IMR-90 (cell line): ENCODE results near the gene GABRP. TPM values are rescaled to one million over a fixed set of nuclear protein-coding genes. Genes with fewer than 3 reads are reported as not detected.
"Not testable (repeated sequence)": the region's sequence is repeated elsewhere in the genome, so short reads cannot be mapped to it uniquely, and the experiment has no call there.

Experiments used
- ATAC-seq: fragments of 200-7000 bp; cut with Tn5 transposase; 2 replicates; pipeline ENCODE4 v1.9.1; 2020; ENCODE audit warnings: low read depth, mild to moderate bottlenecking, moderate library complexity
- BruUV-seq: library from RNA; stranded (reverse); fragments of 400-500 nt; replicated peaks from 2 replicates; lab custom pipeline; 2021; lab: Mats Ljungman, UMichigan
- CTCF ChIA-PET: fragments of 300-600 bp; formaldehyde crosslinking; extraction: SDS; loops from one replicate; lab custom pipeline; 2021; ENCODE audit warnings: antibody characterized with exemption; lab: Yijun Ruan, JAX
- POLR2A ChIA-PET: fragments of 300-600 bp; sonication (Branson Sonifier 250); formaldehyde crosslinking; loops from one replicate; lab custom pipeline; 2022; ENCODE audit warnings: antibody characterized with exemption; ENCODE audit not compliant: unreplicated experiment; lab: Charles Lee
- DNase-seq: peaks from one replicate; pipeline ENCODE4 v3.0.0; 2013
- H2AFZ ChIP-seq: replicated peaks from 2 replicates; pipeline ENCODE3; 2013; ENCODE audit warnings: low read length, mild to moderate bottlenecking; ENCODE audit not compliant: poor library complexity
- H2AK5ac ChIP-seq: 2 replicates; pipeline ENCODE4 v1.6.1; 2013; ENCODE audit warnings: low read depth, low read length, inconsistent platforms
- H2AK9ac ChIP-seq: replicated peaks from 2 replicates; pipeline ENCODE3; 2013; ENCODE audit warnings: mild to moderate bottlenecking, low read depth, low read length, moderate library complexity; ENCODE audit not compliant: poor library complexity
- H2BK120ac ChIP-seq: 2 replicates; pipeline ENCODE4 v1.6.1; 2013; ENCODE audit warnings: low read depth, low read length, inconsistent platforms
- H2BK15ac ChIP-seq: 3 replicates; pipeline ENCODE4 v1.6.1; 2013; ENCODE audit warnings: low read depth, low read length, inconsistent platforms
- H2BK20ac ChIP-seq: 2 replicates; pipeline ENCODE4 v1.6.1; 2013; ENCODE audit warnings: low read depth, mild to moderate bottlenecking, inconsistent platforms, low read length, moderate library complexity
- H2BK5ac ChIP-seq: 2 replicates; pipeline ENCODE4 v1.6.1; 2013; ENCODE audit warnings: mild to moderate bottlenecking, low read depth, low read length, inconsistent platforms; ENCODE audit not compliant: poor library complexity, severe bottlenecking
- H3K14ac ChIP-seq: replicated peaks from 2 replicates; pipeline ENCODE4 v1.6.1; 2013; ENCODE audit warnings: low read depth, low read length, inconsistent platforms
- H3K18ac ChIP-seq: 2 replicates; pipeline ENCODE4 v1.6.1; 2013; ENCODE audit warnings: low read depth, low read length, control low read depth
- H3K23ac ChIP-seq: 2 replicates; pipeline ENCODE4 v1.6.1; 2013; ENCODE audit warnings: low read depth, low read length, inconsistent platforms
- H3K27ac ChIP-seq: 2 replicates; pipeline ENCODE4 v1.5.1; 2013; ENCODE audit warnings: mild to moderate bottlenecking, control low read depth, low read length; ENCODE audit not compliant: insufficient read depth
- H3K27me3 ChIP-seq: 2 replicates; pipeline ENCODE4 v1.6.1; 2013; ENCODE audit warnings: low read length; ENCODE audit not compliant: control insufficient read depth, insufficient read depth
- H3K36me3 ChIP-seq: 2 replicates; pipeline ENCODE4 v1.6.1; 2013; ENCODE audit warnings: low read length, mixed read lengths; ENCODE audit not compliant: control insufficient read depth, insufficient read depth
- H3K4ac ChIP-seq: 2 replicates; pipeline ENCODE4 v1.6.1; 2013; ENCODE audit warnings: low read depth, low read length, inconsistent platforms
- H3K4me1 ChIP-seq: 2 replicates; pipeline ENCODE4 v1.6.1; 2013; ENCODE audit warnings: low read length, mixed read lengths; ENCODE audit not compliant: control insufficient read depth, insufficient read depth
- H3K4me2 ChIP-seq: 2 replicates; pipeline ENCODE4 v1.6.1; 2013; ENCODE audit warnings: low read depth, mild to moderate bottlenecking, control low read depth, low read length, moderate library complexity
- H3K4me3 ChIP-seq: 2 replicates; pipeline ENCODE4 v1.5.1; 2013; ENCODE audit warnings: low read depth, mild to moderate bottlenecking, control low read depth, low read length, moderate library complexity; ENCODE audit not compliant: insufficient read depth
- H3K56ac ChIP-seq: 2 replicates; pipeline ENCODE4 v1.6.1; 2013; ENCODE audit warnings: low read length, inconsistent platforms; ENCODE audit not compliant: insufficient read depth; ENCODE audit errors: extremely low read depth
- H3K79me1 ChIP-seq, 2 experiments: 2 replicates each; pipeline ENCODE4 v1.6.1; 2013; ENCODE audit warnings: low read length in 2 of 2, inconsistent platforms in 1 of 2, low read depth in 1 of 2
- H3K9ac ChIP-seq: 2 replicates; pipeline ENCODE4 v1.6.1; 2013; ENCODE audit warnings: low read depth, low read length, control low read depth
- H3K9me1 ChIP-seq: 2 replicates; pipeline ENCODE4 v1.6.1; 2013; ENCODE audit warnings: low read length, inconsistent platforms; ENCODE audit not compliant: insufficient read depth
- H3K9me3 ChIP-seq: 2 replicates; pipeline ENCODE4 v1.6.1; 2013; ENCODE audit warnings: low read length; ENCODE audit not compliant: control insufficient read depth, insufficient read depth
- H4K20me1 ChIP-seq: 2 replicates; pipeline ENCODE4 v1.6.1; 2013; ENCODE audit warnings: low read length, inconsistent platforms; ENCODE audit not compliant: insufficient read depth
- H4K5ac ChIP-seq: 2 replicates; pipeline ENCODE4 v1.6.1; 2013; ENCODE audit warnings: mild to moderate bottlenecking, low read depth, low read length, control low read depth
- H4K8ac ChIP-seq, 2 experiments: 2 replicates each; pipeline ENCODE4 v1.6.1; 2013; ENCODE audit warnings: low read depth in 2 of 2, low read length in 2 of 2, control low read depth in 1 of 2, inconsistent platforms in 1 of 2
- H4K91ac ChIP-seq: 2 replicates; pipeline ENCODE4 v1.6.1; 2013; ENCODE audit warnings: low read depth, low read length, inconsistent platforms; ENCODE audit not compliant: insufficient read depth
- WGBS, 2 experiments: methylation state at CpG; one replicate each; pipeline versions ENCODE4 v1.1.5 to v1.1.7; 2013; ENCODE audit warnings: missing lambda C conversion rate in 2 of 2; ENCODE audit not compliant: insufficient read length in 1 of 2; ENCODE audit errors: extremely low coverage in 2 of 2; 5-methylcytosine and 5-hydroxymethylcytosine counted together
- dilution Hi-C: fragments of 300-500 bp; cut with HindIII; formaldehyde crosslinking; loops from one replicate; pipeline ENCODE4 v1.14.3; 2018; ENCODE audit warnings: low sequenced_read_pairs; ENCODE audit not compliant: unreplicated experiment
- in situ Hi-C: fragments of 300-500 bp; cut with MboI; formaldehyde crosslinking; loops from 3 replicates; pipeline ENCODE4 v1.14.3; 2019; ENCODE audit warnings: low sequenced_read_pairs, inconsistent platforms, mixed read lengths
- intact Hi-C: fragments of 100-400 bp; cut with micrococcal nuclease; formaldehyde crosslinking; loops from 2 replicates; pipeline ENCODE4 v1.10.0; 2022
- polyA plus RNA-seq, 3 experiments: library from polyadenylated mRNA; depleted of rRNA; stranded (reverse); fragments of >200 nt; gene quantifications; 2 replicates each; pipeline ENCODE4 v1.2.3, GENCODE V29; 2012; ENCODE audit warnings: low replicate concordance in 1 of 3
- total RNA-seq: library from RNA; depleted of rRNA; stranded (reverse); fragments of >200 nt; gene quantifications from 2 replicates; pipeline ENCODE4 v1.2.3, GENCODE V29; 2012

The GABRP gene
- total and polyA plus RNA-seq, 2 of the 4 experiments (the other 2 are of a cell fraction), result not detected

- peaks cover 26% of the 10 kb centered on the region for H3K27me3 ChIP-seq
- H4K8ac ChIP-seq, H2AFZ ChIP-seq, H3K9me1 ChIP-seq, H4K91ac ChIP-seq, H4K5ac ChIP-seq, H3K9me3 ChIP-seq, H2AK9ac ChIP-seq, H3K18ac ChIP-seq, H3K14ac ChIP-seq, H2BK5ac ChIP-seq, H3K27ac ChIP-seq, H3K56ac ChIP-seq, H3K9ac ChIP-seq, ATAC-seq, H3K23ac ChIP-seq, H3K36me3 ChIP-seq, dilution Hi-C loops, H3K4me2 ChIP-seq, H2AK5ac ChIP-seq, in situ Hi-C loops, H2BK15ac ChIP-seq, POLR2A ChIA-PET, H2BK20ac ChIP-seq, CTCF ChIA-PET, DNase-seq, H3K4me3 ChIP-seq, H3K4ac ChIP-seq, intact Hi-C loops, H2BK120ac ChIP-seq, H3K79me1 ChIP-seq, H4K20me1 ChIP-seq, H3K4me1 ChIP-seq, BruUV-seq: not testable (repeated sequence)
- WGBS, 2 experiments, result 45% methylated on average over 2 of the region's 2 CpGs; no CpG with 5 or more reads in 1 of the 2 experiments
These were observed 29.0 kb upstream of the GABRP start for GRCh38 chr5:170754508-170754907.
